Sigmoid colon (tissue), 7 donors: ENCODE results near the gene NKAIN4. TPM values are rescaled to one million over a fixed set of nuclear protein-coding genes. Genes with fewer than 3 reads are reported as not detected.
A peak's percentile ranks its signal among the peaks of the same experiment; 100 is the strongest.

Source experiments
- DNase-seq: peaks from one replicate; pipeline ENCODE4 v3.0.0-alpha.2; 2019
- H3K27ac ChIP-seq, 4 donors: fragments of 200-600 bp; sonication (generic); one replicate each; pipeline ENCODE4 v1.5.1; 2016 to 2019; ENCODE audit warnings: mild to moderate bottlenecking in 1 of 4
- H3K27me3 ChIP-seq, 3 donors: fragments of 200-600 bp; sonication (generic); one replicate each; pipeline ENCODE4 v1.5.1; 2019; ENCODE audit warnings: mild to moderate bottlenecking in 1 of 3
- H3K36me3 ChIP-seq, 4 donors: fragments of 200-600 bp; sonication (generic); one replicate each; pipeline ENCODE4 v1.5.1; 2016 to 2019
- H3K4me1 ChIP-seq, 4 donors: fragments of 200-600 bp; sonication (generic); one replicate each; pipeline ENCODE4 v1.5.1; 2017 to 2019
- H3K4me3 ChIP-seq, 4 donors: fragments of 200-600 bp; sonication (generic); one replicate each; pipeline ENCODE4 v1.5.1; 2017 to 2019; ENCODE audit warnings: mild to moderate bottlenecking in 2 of 4, moderate library complexity in 1 of 4
- H3K9me3 ChIP-seq, 4 donors: fragments of 200-600 bp in 3 of 4; sonication (generic) in 3 of 4; one replicate each; pipeline versions ENCODE4 v1.5.1 to v1.6.1; 2013 to 2019
- EP300 ChIP-seq, 4 donors: sonication (generic); formaldehyde crosslinking; IDR thresholded peaks; one replicate each; pipeline ENCODE4 v1.6.1; 2017; ENCODE audit warnings: antibody characterized with exemption in 4 of 4
- POLR2A ChIP-seq, 2 donors: fragments of 450-650 bp; IDR thresholded peaks; one replicate each; pipeline ENCODE4 v1.6.1; 2016; ENCODE audit warnings: antibody characterized with exemption in 2 of 2, mild to moderate bottlenecking in 2 of 2, moderate library complexity in 2 of 2
- POLR2AphosphoS5 ChIP-seq, 4 donors: sonication (generic); formaldehyde crosslinking; IDR thresholded peaks; one replicate each; pipeline ENCODE4 v1.6.1; 2017; ENCODE audit warnings: antibody characterized with exemption in 4 of 4
- WGBS, 2 donors: extraction: QIAGEN DNeasy Blood & Tissue Kit; methylation state at CpG; one replicate each; pipeline ENCODE4 v1.1.7; 2013; 5-methylcytosine and 5-hydroxymethylcytosine counted together
- intact Hi-C: fragments of 100-400 bp; cut with DNase I; formaldehyde crosslinking; loops from one replicate; pipeline ENCODE4 v1.15.1; 2023
- polyA plus RNA-seq, 3 donors: library from polyadenylated mRNA; stranded (reverse); fragments of 200-250 nt; gene quantifications; one replicate each; pipeline ENCODE4 v1.2.3, GENCODE V29; 2013
- total RNA-seq, 4 donors: library from RNA; depleted of rRNA; stranded (reverse); fragments of >200 nt; gene quantifications; one replicate each; pipeline ENCODE4 v1.1.0, GENCODE V29; 2016
- TF ChIP-seq, protein P1 (sequence below), 4 experiments: fragments of 450-650 bp in 3 of 4; fragments of 200-600 bp in 1 of 4; IDR thresholded peaks; one replicate each; pipeline ENCODE4 v1.5.1; 2016 to 2019; ENCODE audit warnings: antibody characterized with exemption in 4 of 4, mild to moderate bottlenecking in 3 of 4, moderate library complexity in 2 of 4
- donor health status: healthy with polysubstance abuse.
- donor health status: Bipolar disorder and iron deficiency.
- donor health status: healthy.

The NKAIN4 gene
- total and polyA plus RNA-seq, 7 donors, result 0.33 to 4.4 (median 0.95) TPM; not detected in 2

DNA sequence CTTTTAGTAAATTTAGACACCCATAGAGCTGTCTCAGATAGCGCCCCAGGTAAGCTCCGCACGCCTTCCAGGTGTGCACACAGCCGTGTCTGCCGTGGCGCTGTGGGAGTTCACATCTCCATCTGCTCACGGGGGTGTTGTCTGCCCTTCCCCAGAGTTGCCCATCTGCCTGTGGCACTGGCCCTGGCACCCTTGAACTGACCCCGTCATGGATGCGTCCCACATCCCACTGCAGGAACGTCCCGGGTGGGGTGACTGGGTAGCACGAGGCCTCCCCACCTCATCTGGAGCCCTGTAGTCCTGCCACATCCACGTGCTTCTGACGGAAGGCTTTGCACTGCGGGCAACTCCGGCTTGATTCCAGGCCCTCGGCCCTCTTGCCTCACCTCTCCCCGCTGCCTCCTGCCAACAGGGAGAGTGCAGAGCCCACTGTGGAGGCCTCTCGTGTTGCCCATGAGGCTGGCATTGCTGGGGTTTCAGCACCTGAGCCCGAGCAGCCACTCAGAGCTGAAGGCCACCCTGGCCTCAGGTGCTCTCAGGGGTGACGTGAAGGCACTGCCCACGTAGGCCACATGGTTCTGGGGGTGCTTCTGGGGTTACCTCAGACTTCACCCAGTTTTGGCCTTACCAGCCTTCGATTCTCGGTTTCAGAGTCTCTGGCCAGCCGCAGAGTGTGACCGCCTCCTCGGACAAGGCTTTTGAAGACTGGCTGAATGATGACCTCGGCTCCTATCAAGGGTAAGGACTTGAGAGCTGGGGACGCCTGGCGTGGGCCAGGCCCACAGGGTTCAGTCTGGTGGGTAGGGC lies 23.4 kb upstream of the NKAIN4 start:
- H3K27ac ChIP-seq, result no peak overlapping the region
- no peak for DNase-seq
- 94 to 95% methylated on average over 30 of the region's 30 CpGs for WGBS, 2 donors
- H3K36me3 ChIP-seq, result peaks cover 0 to 72% (median 47%) of the 10 kb centered on the region in 4 donors
- TF ChIP-seq POLR2A (IDR thresholded peaks at IDR 0.05), result no peak
- TF ChIP-seq POLR2AphosphoS5 (IDR thresholded peaks at IDR 0.05), result no peak
- TF ChIP-seq, protein P1, sequence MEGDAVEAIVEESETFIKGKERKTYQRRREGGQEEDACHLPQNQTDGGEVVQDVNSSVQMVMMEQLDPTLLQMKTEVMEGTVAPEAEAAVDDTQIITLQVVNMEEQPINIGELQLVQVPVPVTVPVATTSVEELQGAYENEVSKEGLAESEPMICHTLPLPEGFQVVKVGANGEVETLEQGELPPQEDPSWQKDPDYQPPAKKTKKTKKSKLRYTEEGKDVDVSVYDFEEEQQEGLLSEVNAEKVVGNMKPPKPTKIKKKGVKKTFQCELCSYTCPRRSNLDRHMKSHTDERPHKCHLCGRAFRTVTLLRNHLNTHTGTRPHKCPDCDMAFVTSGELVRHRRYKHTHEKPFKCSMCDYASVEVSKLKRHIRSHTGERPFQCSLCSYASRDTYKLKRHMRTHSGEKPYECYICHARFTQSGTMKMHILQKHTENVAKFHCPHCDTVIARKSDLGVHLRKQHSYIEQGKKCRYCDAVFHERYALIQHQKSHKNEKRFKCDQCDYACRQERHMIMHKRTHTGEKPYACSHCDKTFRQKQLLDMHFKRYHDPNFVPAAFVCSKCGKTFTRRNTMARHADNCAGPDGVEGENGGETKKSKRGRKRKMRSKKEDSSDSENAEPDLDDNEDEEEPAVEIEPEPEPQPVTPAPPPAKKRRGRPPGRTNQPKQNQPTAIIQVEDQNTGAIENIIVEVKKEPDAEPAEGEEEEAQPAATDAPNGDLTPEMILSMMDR (IDR thresholded peaks at IDR 0.05), result no peak
- no peak for TF ChIP-seq EP300 (IDR thresholded peaks at IDR 0.05)
- no peaks in the 10 kb centered on the region for H3K27me3 ChIP-seq
- H3K9me3 ChIP-seq, result no peaks in the 10 kb centered on the region
- intact Hi-C loops, result no loop called here
- H3K4me1 ChIP-seq, result peaks cover 0 to 23% (median 17%) of the 10 kb centered on the region in 4 donors
- no peak overlapping the region for H3K4me3 ChIP-seq

DNA sequence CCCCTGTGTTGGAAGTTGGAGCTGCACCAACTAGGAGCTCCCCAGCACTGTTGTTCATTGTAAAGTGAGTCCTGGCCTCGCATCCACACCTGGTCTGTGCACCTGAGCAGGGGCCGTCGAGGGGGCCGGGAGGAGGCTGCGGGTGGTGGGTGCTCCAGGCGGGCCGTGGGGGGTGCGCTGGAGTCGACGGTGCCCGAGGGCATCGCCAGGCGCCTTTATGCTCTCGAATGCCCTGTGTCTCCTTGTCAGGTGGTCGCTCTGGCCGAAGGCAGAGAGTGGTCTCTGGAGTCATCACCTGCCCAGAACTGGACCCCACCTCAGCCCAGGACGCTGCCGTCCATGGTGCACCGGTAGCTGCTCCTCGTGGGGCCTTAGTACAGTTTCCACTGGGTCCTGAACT lies 22.7 kb upstream of the NKAIN4 start:
- H3K4me1 ChIP-seq, result peaks cover 0 to 25% (median 19%) of the 10 kb centered on the region in 4 donors
- no peaks in the 10 kb centered on the region for H3K27me3 ChIP-seq
- 96 to 97% methylated on average over 20 of the region's 20 CpGs for WGBS, 2 donors
- TF ChIP-seq, protein P1 (IDR thresholded peaks at IDR 0.05), result no peak
- TF ChIP-seq POLR2A (IDR thresholded peaks at IDR 0.05) (no peak), EP300 (IDR thresholded peaks at IDR 0.05) (no peak), POLR2AphosphoS5 (IDR thresholded peaks at IDR 0.05) (no peak)
- H3K27ac ChIP-seq, result no peak overlapping the region
- H3K4me3 ChIP-seq, result no peak overlapping the region
- intact Hi-C loops, result no loop called here
- H3K9me3 ChIP-seq, result no peaks in the 10 kb centered on the region
- no peak for DNase-seq
- peaks cover 0 to 65% (median 47%) of the 10 kb centered on the region in 4 donors for H3K36me3 ChIP-seq

- no peak overlapping the region for H3K4me3 ChIP-seq
- no peaks in the 10 kb centered on the region for H3K9me3 ChIP-seq
- H3K36me3 ChIP-seq, result peaks cover 0 to 54% (median 41%) of the 10 kb centered on the region in 4 donors
- H3K27ac ChIP-seq, result no peak overlapping the region
- H3K27me3 ChIP-seq, result no peaks in the 10 kb centered on the region
- H3K4me1 ChIP-seq, result peaks cover 0 to 30% (median 25%) of the 10 kb centered on the region in 4 donors
- no peak for DNase-seq
- no peak for TF ChIP-seq EP300 (IDR thresholded peaks at IDR 0.05)
- no peak for TF ChIP-seq POLR2A (IDR thresholded peaks at IDR 0.05)
- TF ChIP-seq, protein P1 (IDR thresholded peaks at IDR 0.05), result no peak
- TF ChIP-seq POLR2AphosphoS5 (IDR thresholded peaks at IDR 0.05), result no peak
- intact Hi-C loops, result no loop called here
- WGBS, 2 donors, result 95 to 96% methylated on average over 18 of the region's 18 CpGs
Observed at GRCh38 chr20:63275825-63276224, 21.6 kb upstream of the NKAIN4 start.

- peaks cover 0 to 30% (median 25%) of the 10 kb centered on the region in 4 donors for H3K4me1 ChIP-seq
- DNase-seq, result no peak
- H3K4me3 ChIP-seq, result peak overlapping the region in 1 of 4 donors; percentile 91
- no peaks in the 10 kb centered on the region for H3K27me3 ChIP-seq
- TF ChIP-seq EP300 (IDR thresholded peaks at IDR 0.05) (no peak), POLR2AphosphoS5 (IDR thresholded peaks at IDR 0.05) (no peak), POLR2A (IDR thresholded peaks at IDR 0.05) (no peak)
- TF ChIP-seq, protein P1 (IDR thresholded peaks at IDR 0.05), result no peak
- no peak overlapping the region for H3K27ac ChIP-seq
- WGBS, 2 donors, result 82 to 85% methylated on average over 17 of the region's 17 CpGs
- intact Hi-C loops, result no loop called here
- peaks cover 0 to 42% (median 32%) of the 10 kb centered on the region in 4 donors for H3K36me3 ChIP-seq
- no peaks in the 10 kb centered on the region for H3K9me3 ChIP-seq
Observed at GRCh38 chr20:63274381-63275228, 20.3 kb upstream of the NKAIN4 start.
